NT2/D1 (cell line): ENCODE results near the gene LAMB1.

Experiments used
- DNase-seq: peaks from one replicate; pipeline ENCODE4 v3.0.0-alpha.2; 2011; ENCODE audit warnings: low read depth, low spot score
- H3K27me3 ChIP-seq: 2 replicates; pipeline ENCODE4 v1.6.0; 2011; ENCODE audit warnings: mild to moderate bottlenecking; ENCODE audit not compliant: insufficient read length, insufficient read depth
- H3K36me3 ChIP-seq: 2 replicates; pipeline ENCODE4 v1.6.1; 2011; ENCODE audit warnings: mild to moderate bottlenecking, low read length, mixed read lengths; ENCODE audit not compliant: insufficient read depth, insufficient read length
- H3K4me1 ChIP-seq: 2 replicates; pipeline ENCODE4 v1.5.1; 2011; ENCODE audit not compliant: insufficient read depth, insufficient read length
- H3K4me3 ChIP-seq: 2 replicates; pipeline ENCODE4 v1.5.1; 2011; ENCODE audit warnings: low read depth; ENCODE audit not compliant: insufficient read length
- H3K9ac ChIP-seq: 2 replicates; pipeline ENCODE4 v1.6.0; 2011; ENCODE audit warnings: low read depth; ENCODE audit not compliant: insufficient read length
- H3K9me3 ChIP-seq: 2 replicates; pipeline ENCODE4 v1.5.1; 2011; ENCODE audit warnings: mild to moderate bottlenecking, low read length; ENCODE audit not compliant: insufficient read depth
- SUZ12 ChIP-seq: IDR thresholded peaks from 2 replicates; pipeline ENCODE4 v1.6.1; 2011; ENCODE audit not compliant: insufficient read length, insufficient read depth; ENCODE audit errors: extremely low read depth
- YY1 ChIP-seq: IDR thresholded peaks from 2 replicates; pipeline ENCODE4 v1.6.1; 2011; ENCODE audit not compliant: insufficient read length, insufficient read depth
- ZNF274 ChIP-seq: IDR thresholded peaks from 2 replicates; pipeline ENCODE4 v1.6.1; 2011; ENCODE audit warnings: mild to moderate bottlenecking, low read depth, low read length

Gene LAMB1

GRCh38 chr7:107918948-107919347 lies 84.0 kb downstream of the LAMB1 start:
- no peak for DNase-seq
- peaks cover 55% of the 10 kb centered on the region for H3K36me3 ChIP-seq
- no peaks in the 10 kb centered on the region for H3K4me1 ChIP-seq

GRCh38 chr7:107917763-107918651 lies 85.0 kb downstream of the LAMB1 start:
- Histone ChIP-seq H3K9ac (no peak overlapping the region), H3K27me3 (no peaks in the 10 kb centered on the region), H3K4me1 (no peaks in the 10 kb centered on the region), H3K36me3 (peaks cover 48% of the 10 kb centered on the region), H3K9me3 (no peaks in the 10 kb centered on the region), H3K4me3 (no peak overlapping the region)
- TF ChIP-seq ZNF274 = no peak
- DNase-seq = no peak

More at GRCh38 chr7:107918948-107919347, 84.0 kb downstream of the LAMB1 start:
- no peaks in the 10 kb centered on the region for H3K27me3 ChIP-seq
- H3K9me3 ChIP-seq = no peaks in the 10 kb centered on the region
- TF ChIP-seq SUZ12 (no peak), YY1 (no peak), ZNF274 (no peak)
- no peak overlapping the region for H3K9ac ChIP-seq
- H3K4me3 ChIP-seq = no peak overlapping the region

- Histone ChIP-seq H3K4me3 (no peak overlapping the region), H3K27me3 (no peaks in the 10 kb centered on the region), H3K9me3 (no peaks in the 10 kb centered on the region), H3K4me1 (no peaks in the 10 kb centered on the region), H3K9ac (no peak overlapping the region), H3K36me3 (peaks cover 56% of the 10 kb centered on the region)
- TF ChIP-seq SUZ12 (no peak), YY1 (no peak), ZNF274 (no peak)
- no peak for DNase-seq
These were observed 87.4 kb downstream of the LAMB1 start for GRCh38 chr7:107915541-107915940.

- Histone ChIP-seq H3K4me1 (no peaks in the 10 kb centered on the region), H3K36me3 (peaks cover 50% of the 10 kb centered on the region)
- no peak for TF ChIP-seq SUZ12
- TF ChIP-seq YY1 = no peak
- TF ChIP-seq ZNF274 = no peak
These were observed 88.1 kb downstream of the LAMB1 start for GRCh38 chr7:107914831-107915230.

GRCh38 chr7:107913851-107914250 lies 89.1 kb downstream of the LAMB1 start:
- no peak for DNase-seq
- H3K36me3 ChIP-seq = peaks cover 46% of the 10 kb centered on the region
- H3K9me3 ChIP-seq = no peaks in the 10 kb centered on the region
- no peak overlapping the region for H3K9ac ChIP-seq
- TF ChIP-seq SUZ12 (no peak), ZNF274 (no peak), YY1 (no peak)
- no peaks in the 10 kb centered on the region for H3K27me3 ChIP-seq
- no peak overlapping the region for H3K4me3 ChIP-seq
- H3K4me1 ChIP-seq = no peaks in the 10 kb centered on the region

More at GRCh38 chr7:107914831-107915230, 88.1 kb downstream of the LAMB1 start:
- DNase-seq = no peak
- H3K4me3 ChIP-seq = no peak overlapping the region
- no peaks in the 10 kb centered on the region for H3K9me3 ChIP-seq
- H3K9ac ChIP-seq = no peak overlapping the region
- no peaks in the 10 kb centered on the region for H3K27me3 ChIP-seq

- H3K9ac ChIP-seq = no peak overlapping the region
- no peaks in the 10 kb centered on the region for H3K9me3 ChIP-seq
- peaks cover 38% of the 10 kb centered on the region for H3K36me3 ChIP-seq
- H3K4me1 ChIP-seq = no peaks in the 10 kb centered on the region
- DNase-seq = no peak
- no peak overlapping the region for H3K4me3 ChIP-seq
- H3K27me3 ChIP-seq = no peaks in the 10 kb centered on the region
- TF ChIP-seq YY1 (no peak), ZNF274 (no peak), SUZ12 (no peak)
These were observed 91.0 kb downstream of the LAMB1 start for GRCh38 chr7:107911981-107912380.

GRCh38 chr7:107909445-107909844 lies 93.5 kb downstream of the LAMB1 start:
- H3K4me3 ChIP-seq = no peak overlapping the region
- H3K9ac ChIP-seq = no peak overlapping the region
- H3K27me3 ChIP-seq = no peaks in the 10 kb centered on the region
- TF ChIP-seq SUZ12 = no peak
- no peak for TF ChIP-seq YY1
- TF ChIP-seq ZNF274 = no peak
- DNase-seq = no peak
- peaks cover 54% of the 10 kb centered on the region for H3K36me3 ChIP-seq
- no peaks in the 10 kb centered on the region for H3K4me1 ChIP-seq
- no peaks in the 10 kb centered on the region for H3K9me3 ChIP-seq
